Ascending aorta (tissue), 2 donors: ENCODE results near the gene C2orf74. TPM values are rescaled to one million over a fixed set of nuclear protein-coding genes. Genes with fewer than 3 reads are reported as not detected.

Source experiments
- DNase-seq, 2 donors: peaks; one replicate each; pipeline ENCODE4 v3.0.0-alpha.2; 2019; ENCODE audit warnings: low spot score in 2 of 2
- H3K27ac ChIP-seq, 2 donors: fragments of 200-600 bp; sonication (generic); one replicate each; pipeline ENCODE4 v1.5.1; 2016 to 2017; ENCODE audit warnings: mild to moderate bottlenecking in 1 of 2
- H3K27me3 ChIP-seq: fragments of 200-600 bp; sonication (generic); one replicate; pipeline ENCODE4 v1.5.1; 2017
- H3K36me3 ChIP-seq, 2 donors: fragments of 200-600 bp; sonication (generic); one replicate each; pipeline ENCODE4 v1.5.1; 2016
- H3K4me1 ChIP-seq, 2 donors: fragments of 200-600 bp; sonication (generic); one replicate each; pipeline ENCODE4 v1.5.1; 2016 to 2017; ENCODE audit warnings: mild to moderate bottlenecking in 1 of 2
- H3K4me3 ChIP-seq, 2 donors: fragments of 200-600 bp; sonication (generic); one replicate each; pipeline ENCODE4 v1.5.1; 2016 to 2017; ENCODE audit warnings: mild to moderate bottlenecking in 1 of 2
- H3K9me3 ChIP-seq, 2 donors: fragments of 200-600 bp; sonication (generic); one replicate each; pipeline ENCODE4 v1.5.1; 2016
- CTCF ChIP-seq, 3 experiments: fragments of 200-600 bp in 2 of 3; fragments of 450-650 bp in 1 of 3; sonication (generic) in 2 of 3; IDR thresholded peaks; one replicate each; pipeline ENCODE4 v1.5.1; 2016 to 2019; ENCODE audit warnings: antibody characterized with exemption in 3 of 3, mild to moderate bottlenecking in 1 of 3, moderate library complexity in 1 of 3
- intact Hi-C: fragments of 100-400 bp; cut with DNase I; formaldehyde crosslinking; loops from one replicate; pipeline ENCODE4 v1.15.1; 2023
- total RNA-seq: library from RNA; depleted of rRNA; stranded (reverse); fragments of >200 nt; gene quantifications from one replicate; pipeline ENCODE4 v1.1.0, GENCODE V29; 2016

Gene C2orf74
- total RNA-seq, 1 donor from 2014 or later: 7.2 TPM

- Histone ChIP-seq H3K27me3 (no peaks in the 10 kb centered on the region), H3K27ac (no peak overlapping the region), H3K36me3 (no peaks in the 10 kb centered on the region), H3K4me3 (no peak overlapping the region), H3K4me1 (peaks cover 0 to 21% of the 10 kb centered on the region in 2 donors), H3K9me3 (no peaks in the 10 kb centered on the region)
- DNase-seq: no peak
- intact Hi-C loops: loop anchor here (10.0 kb wide), 3 partner anchors 110 to 1330 kb away; partner anchors contain the start of genes B3GNT2, SANBR and TMEM17
- TF ChIP-seq CTCF (IDR thresholded peaks at IDR 0.05): no peak
Measured at GRCh38 chr2:61175036-61175435, 13.0 kb downstream of the C2orf74 start.

GRCh38 chr2:61176755-61177726 is 15.1 kb downstream of the C2orf74 start:
- Histone ChIP-seq H3K36me3 (peaks cover 0 to 12% of the 10 kb centered on the region in 2 donors), H3K9me3 (no peaks in the 10 kb centered on the region), H3K4me1 (peaks cover 12 to 40% of the 10 kb centered on the region in 2 donors), H3K27me3 (no peaks in the 10 kb centered on the region), H3K4me3 (peak overlapping the region; percentile 79 to 90), H3K27ac (peak overlapping the region; percentile 98 to 99)
- intact Hi-C loops: loop anchor here (1.0 to 10.0 kb wide), 8 partner anchors 32 to 1328 kb away; partner anchors contain the start of genes B3GNT2, REL, SANBR and TMEM17
- peak; percentile 76 to 96 for DNase-seq
- TF ChIP-seq CTCF (IDR thresholded peaks at IDR 0.05): peak; percentile 2 to 12 (median 7)

GRCh38 chr2:61177727-61178549 is 15.9 kb downstream of the C2orf74 start:
- intact Hi-C loops: loop anchor here (1.0 to 10.0 kb wide), 8 partner anchors 33 to 1327 kb away; partner anchors contain the start of genes B3GNT2, REL, SANBR and TMEM17
- H3K27ac ChIP-seq: peak overlapping the region; percentile 98 to 99
- TF ChIP-seq CTCF (IDR thresholded peaks at IDR 0.05): no peak
- H3K36me3 ChIP-seq: peaks cover 4 to 19% of the 10 kb centered on the region in 2 donors
- peak overlapping the region; percentile 79 to 90 for H3K4me3 ChIP-seq
- peaks cover 13 to 41% of the 10 kb centered on the region in 2 donors for H3K4me1 ChIP-seq
- no peaks in the 10 kb centered on the region for H3K9me3 ChIP-seq
- no peaks in the 10 kb centered on the region for H3K27me3 ChIP-seq
- peak in 1 of 2 donors; percentile 66 for DNase-seq

- Histone ChIP-seq H3K27me3 (no peaks in the 10 kb centered on the region), H3K4me1 (peaks cover 13 to 41% of the 10 kb centered on the region in 2 donors), H3K4me3 (peak overlapping the region; percentile 79 to 90), H3K36me3 (peaks cover 14 to 28% of the 10 kb centered on the region in 2 donors), H3K9me3 (no peaks in the 10 kb centered on the region), H3K27ac (peak overlapping the region; percentile 98 to 99)
- TF ChIP-seq CTCF (IDR thresholded peaks at IDR 0.05): no peak
- intact Hi-C loops: loop anchor here (10.0 kb wide), 3 partner anchors 114 to 1326 kb away; partner anchors contain the start of genes B3GNT2, SANBR and TMEM17
- no peak for DNase-seq
Measured at GRCh38 chr2:61178603-61179545, 16.9 kb downstream of the C2orf74 start.
